Stimulated activated CD4-positive, alpha-beta T cell treated with anti-CD3 and anti-CD28 coated beads, Interleukin-12 subunit alpha, Interleukin-12 subunit beta, amount 100 ng/mL, for 4 hours (primary cell): Measurements from ENCODE around the gene NAXE.
"Not testable (repeated sequence)": the region's sequence is repeated elsewhere in the genome, so short reads cannot be mapped to it uniquely, and the experiment has no call there.

Experiments
- DNase-seq: peaks from one replicate; pipeline ENCODE4 v3.0.0-alpha.2; 2020

The NAXE gene

DNA sequence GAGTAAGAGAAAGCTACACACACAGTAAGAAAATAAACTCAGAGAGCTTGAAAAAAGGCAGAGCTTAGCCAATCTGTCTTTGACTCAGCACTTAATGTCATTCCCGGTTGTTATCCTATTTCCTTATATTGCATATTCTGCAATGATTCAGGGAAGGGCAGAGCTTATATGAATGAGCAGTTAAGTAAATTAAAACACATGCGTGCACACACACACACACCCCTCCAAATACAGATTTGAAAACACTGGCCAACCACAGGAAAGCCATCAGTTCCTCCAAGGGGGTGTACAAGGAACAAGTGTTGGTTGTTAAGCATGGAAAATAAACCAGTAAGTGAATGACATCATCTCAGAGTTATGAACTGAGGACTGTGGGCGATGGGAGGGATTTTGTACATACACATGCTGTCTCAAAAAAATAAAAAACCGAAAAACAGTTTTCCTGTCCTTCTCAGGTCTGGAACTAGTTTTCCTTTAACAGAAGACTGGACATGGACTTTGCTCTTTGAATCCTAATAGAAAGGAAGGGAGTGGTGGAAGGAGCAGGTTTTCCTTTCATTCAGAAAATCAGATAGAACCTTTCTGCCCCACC, 20.2 kb upstream of the NAXE start:
- no peak for DNase-seq

DNA sequence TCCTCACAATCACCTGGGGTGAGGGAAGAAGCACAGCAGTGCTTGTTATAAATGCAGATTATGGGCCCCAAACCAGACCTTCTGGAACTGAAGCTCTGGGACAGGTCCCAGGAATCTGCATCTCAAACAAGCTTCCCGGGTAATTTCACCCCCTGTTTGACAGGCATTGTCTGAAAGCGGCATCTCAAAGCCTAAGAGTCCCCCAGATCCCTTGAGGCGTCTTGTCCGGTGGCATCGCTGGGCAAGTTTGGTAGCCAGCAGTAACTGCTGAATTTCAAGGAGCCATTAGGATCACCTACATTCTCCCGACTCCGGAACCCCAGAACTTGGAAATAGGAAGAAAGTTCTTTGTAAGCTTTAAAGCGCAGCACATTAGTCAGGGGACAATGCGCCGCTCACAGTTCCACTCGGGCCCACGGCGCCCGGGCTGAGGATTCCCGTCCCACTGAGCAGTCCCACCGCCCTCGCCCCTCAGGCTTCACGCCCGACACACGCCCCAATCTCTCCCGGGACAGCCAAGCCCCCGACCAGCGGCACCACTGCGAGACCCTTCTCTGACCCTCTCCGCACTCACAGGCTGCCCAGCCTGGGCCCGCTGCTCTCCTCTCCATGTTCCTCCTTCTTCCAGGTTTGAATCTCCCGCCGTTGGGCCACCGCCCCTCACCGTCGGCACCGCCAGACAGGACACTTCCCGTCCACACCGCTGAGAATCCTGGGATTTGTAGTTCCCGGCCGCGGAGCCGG, 19.5 kb upstream of the NAXE start, which contains the start of gene IQGAP3:
TSS of gene IQGAP3 (minus strand) at position 647 of the 744 bp plus-strand sequence. CDS start at position 611, 36 bp downstream.
- DNase-seq: peak; percentile 62

DNA sequence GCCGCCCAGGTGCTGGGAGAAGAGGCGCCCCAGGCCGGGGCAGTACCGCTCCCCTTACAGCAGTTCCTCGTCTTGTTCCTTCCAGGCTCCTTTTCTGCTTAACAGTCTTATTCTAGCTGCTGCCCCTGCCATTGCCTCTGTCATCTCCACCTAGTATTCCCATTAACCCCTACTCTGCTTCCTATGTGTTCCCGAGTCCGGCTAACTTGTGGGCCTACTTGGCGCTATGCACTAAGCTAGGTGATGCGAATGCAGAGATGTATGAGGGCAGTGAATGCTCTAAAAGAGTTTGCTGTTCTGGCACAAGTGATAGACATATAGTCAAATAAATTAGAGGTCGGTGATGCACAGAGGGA, 18.9 kb upstream of the NAXE start:
- no peak for DNase-seq

DNA sequence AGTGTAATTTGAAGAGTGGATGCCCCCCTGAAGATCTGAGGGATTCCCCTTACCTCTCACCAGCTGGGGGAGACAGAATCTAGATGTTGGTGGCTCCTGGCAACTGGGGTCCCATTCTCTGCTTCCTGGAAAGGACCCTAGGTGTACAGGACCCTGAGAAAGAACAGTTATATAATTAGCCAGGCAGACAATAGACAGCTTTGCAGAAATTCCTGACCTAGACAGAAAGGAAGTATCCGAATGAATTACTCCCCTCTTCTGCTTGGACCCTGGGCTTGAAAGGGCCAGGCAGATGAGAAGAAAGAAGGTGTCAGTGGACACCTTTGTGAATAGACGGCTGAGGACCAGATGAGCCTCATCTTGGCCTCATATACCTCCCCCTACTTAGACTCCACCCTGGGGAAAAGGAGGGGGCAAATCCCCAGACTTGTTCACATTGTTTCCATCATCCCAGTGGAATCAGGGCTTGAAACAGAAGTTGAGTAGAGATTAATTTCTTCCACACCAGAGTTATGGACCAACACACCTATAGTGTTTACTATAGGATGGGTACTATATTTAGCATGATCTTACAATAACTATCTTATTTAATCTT, 17.4 kb upstream of the NAXE start:
- DNase-seq: no peak

DNA sequence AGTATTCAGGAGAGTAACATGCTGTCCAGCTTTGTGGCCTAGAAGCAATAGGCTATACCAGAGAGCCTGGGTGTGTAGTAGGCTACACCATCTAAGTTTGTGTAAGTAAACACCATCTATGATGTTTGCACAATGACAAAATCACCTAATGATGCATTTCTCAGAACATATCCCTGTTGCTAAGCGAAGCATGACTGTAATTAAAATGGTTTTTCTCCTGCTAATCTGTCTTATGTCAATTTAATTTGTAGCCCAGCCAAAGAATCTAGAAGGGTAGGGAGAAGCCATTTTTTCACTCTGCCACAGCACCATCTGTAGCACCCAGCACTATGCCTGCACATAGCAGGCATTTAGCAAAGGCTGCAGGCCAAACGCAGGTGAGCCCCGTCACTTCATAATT, 14.0 kb upstream of the NAXE start:
- DNase-seq: no peak

DNA sequence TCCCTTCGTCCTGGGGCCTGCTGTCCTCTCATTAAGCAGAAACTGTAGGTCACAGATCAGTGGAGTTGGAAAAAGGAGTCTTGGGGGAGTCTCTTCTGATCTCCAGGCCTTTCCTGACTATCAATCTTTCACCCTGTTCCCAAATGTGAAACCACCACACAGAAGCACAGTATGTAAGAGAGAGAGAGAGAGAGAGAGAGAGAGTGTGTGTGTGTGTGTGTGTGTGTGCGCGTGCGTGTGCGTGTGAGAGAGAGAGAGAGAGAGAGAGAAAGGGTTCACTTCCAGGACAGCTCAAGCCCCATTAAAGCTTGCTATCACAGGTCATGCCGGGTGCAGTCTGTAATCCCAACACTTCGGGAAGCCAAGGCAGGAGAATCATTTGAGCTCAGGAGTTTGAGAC, 13.5 kb upstream of the NAXE start:
- DNase-seq: no peak

DNA sequence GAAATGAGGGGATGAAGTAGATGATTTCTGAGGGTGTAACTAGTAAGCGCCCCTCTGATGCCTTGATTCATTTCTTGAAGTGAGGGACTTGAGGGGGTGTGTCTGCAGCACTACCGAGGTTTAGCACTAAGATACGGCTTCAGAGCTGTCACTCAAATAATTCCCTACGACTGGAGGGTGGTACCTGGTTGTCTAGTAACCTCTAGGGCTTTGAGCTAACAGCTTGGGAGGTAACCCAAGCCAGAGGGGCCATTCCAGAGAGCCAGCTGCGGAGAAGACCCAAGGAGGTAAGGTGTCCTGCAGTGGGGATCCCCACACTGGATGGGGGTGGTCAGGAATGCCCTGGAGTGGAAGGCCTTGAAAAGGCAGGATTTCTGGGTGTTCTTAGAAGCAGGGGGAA, 12.1 kb upstream of the NAXE start, which contains the start of gene TTC24:
TSS of gene TTC24 (plus strand) at position 252 of the 400 bp plus-strand sequence. CDS start 1,642 bp downstream, outside the sequence.
- no peak for DNase-seq

DNA sequence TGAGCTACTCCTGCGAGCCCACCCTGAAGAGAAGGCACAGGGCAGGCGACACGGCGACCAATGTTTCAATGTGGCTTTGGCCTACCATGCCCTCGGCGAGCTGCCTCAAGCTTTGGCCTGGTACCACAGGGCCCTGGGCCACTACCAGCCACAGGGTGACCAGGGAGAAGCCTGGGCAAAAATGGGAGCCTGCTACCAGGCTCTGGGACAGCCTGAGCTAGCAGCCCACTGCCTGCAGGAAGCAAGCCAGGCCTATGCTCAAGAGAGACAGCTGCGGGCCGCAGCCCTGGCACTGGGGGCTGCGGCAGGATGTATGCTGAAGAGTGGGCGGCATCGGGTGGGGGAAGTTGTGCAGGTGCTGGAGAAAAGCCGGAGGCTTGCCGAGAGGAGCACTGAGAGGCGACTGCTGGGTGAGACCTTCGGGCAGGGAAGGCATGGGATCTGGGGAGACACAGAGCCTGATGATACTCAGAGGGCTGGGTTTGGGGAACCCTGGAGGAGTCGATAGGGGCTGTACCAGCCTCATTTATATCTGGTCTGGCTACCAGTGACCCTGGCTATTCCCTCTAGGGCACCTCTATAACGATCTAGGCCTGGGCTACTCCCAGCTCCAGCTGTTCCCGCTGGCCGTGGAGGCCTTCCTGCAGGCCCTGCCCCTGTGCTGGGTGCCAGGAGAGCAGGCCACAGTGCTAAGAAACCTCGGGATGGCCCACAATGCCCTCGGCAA, 9.8 kb upstream of the NAXE start:
- no peak for DNase-seq

DNA sequence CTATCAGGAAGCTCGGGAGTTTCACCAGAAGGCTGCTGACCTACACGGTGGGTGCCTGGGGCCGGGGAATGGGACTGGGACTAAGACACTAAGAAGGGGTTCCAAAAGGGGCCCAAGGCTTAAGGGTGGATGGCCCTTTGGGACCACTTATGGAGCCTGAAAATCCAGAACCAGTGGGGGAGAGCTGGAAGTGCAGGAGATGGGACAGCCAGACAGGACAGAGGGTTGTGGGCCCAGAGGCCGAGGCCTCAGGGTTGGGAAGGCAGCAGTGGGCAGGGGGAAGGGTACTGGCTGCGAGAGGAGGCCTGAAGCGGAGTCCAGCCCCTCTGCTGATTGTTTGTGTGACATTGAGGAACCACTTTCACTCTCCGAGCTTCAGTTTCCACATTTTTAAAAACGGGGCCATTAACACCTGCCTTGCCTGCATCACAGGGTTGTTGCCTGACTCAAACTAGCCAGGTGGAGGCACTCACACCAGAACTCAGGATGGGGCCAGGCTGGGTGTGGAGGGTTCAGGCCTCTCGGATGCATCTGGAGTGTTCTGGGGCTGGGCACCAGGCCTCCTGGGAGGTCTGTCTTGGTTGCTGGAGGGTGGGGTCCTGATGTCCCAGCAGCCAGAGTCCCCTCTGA, 9.1 kb upstream of the NAXE start:
- DNase-seq: no peak

DNA sequence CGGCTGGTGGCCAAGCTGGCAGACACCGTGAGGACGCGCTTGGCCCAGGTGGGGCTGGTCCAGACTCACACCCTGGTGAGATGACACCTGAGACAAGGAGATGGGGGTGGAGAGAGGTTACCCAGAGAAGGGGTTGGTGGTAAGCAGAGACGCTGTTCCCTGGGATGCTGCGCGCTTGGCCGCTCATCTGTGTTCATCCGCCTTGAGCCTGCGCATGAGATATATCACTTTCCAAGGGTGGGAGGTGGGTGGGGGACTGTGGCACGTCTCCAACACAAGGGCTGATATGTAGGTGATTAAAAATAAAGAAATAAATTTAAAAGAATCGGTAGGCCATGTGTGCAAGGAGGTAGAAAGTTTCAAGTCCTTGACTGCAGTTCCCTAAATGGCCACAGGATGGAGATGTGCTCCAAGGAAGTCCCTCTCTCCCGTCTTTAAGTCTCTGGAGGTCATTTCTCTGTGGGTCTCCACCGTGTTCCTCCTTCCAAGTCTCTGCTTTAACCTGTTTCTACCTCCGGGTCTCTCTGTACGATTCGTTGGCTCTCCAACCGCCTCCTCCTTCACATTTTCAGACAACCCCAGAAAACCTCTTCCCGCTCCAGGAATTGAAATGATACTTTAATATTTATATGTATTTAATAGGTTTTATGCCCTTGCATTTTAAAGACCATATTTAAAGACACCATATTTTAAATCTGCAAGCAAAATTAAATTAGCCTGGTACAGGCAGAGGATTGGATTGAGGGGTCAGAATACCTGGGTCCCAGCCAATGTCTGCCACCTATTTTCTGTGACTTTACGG, 7.6 kb upstream of the NAXE start:
- DNase-seq: peak; percentile 69

DNA sequence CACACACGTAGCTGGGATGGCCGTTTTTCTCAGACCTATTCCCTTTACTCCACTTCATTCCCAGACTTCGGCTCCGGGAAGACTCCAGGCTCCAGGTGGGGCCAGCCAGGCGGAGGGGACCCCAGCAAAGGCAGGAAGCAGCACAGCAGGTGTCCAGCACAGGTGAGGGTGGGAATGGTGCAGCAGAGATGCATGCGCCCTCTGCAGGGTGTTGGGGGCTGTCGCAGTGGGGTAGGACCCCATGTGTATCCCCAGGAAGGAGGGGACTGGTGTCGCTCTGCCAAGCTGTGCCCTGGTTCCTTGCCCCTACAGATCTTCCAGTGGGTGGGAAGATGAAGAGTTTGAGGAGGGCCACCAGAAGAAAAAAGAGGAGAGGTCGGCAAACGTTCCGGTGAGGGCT, 6.8 kb upstream of the NAXE start:
- DNase-seq: no peak

DNA sequence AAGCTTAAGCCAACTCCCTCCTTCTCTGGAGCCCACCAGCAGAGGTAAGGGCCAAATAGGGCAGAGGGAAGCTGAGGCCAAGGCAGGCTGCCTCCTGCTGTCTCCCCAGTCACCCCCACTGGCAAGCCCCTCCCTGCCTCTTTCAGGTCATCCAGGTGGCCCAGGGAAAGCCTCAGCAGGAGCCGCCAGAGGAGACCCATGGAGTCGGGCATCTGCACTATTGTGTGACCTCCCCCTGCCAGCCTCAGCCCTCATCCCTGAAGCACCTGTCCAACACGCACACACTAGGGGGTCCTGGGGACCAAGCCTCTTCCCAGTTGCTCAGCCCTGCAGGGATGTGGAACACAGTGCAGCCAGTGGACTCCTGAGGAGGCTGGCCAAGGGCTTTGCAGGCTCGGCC, 5.3 kb upstream of the NAXE start:
- no peak for DNase-seq

DNA sequence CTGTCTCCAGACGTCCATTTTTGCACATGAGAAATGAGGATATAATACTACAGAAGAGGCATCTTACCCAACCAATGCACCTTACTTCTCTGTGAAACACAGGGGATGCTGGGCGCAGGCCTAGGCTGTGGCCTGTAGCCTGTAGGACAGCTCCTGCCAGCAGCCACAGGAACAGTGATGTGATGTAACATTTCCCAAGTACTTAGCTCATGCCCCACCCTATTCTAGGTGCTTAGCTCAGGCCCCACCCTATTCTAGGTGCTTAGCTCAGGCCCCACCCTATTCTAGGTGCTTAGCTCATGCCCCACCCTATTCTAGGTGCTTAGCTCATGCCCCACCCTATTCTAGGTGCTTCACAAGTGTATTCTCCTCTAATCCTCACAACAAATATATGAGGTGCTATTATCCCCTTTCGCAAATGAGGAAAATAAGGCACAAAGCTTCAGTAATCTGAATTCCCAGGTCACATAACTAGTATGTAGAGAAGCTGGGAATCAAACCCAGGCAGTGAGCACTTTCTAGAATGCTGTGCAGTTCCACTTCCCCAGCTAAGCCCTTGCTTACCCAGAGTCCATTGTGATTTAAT, 4.6 kb upstream of the NAXE start:
- no peak for DNase-seq

DNA sequence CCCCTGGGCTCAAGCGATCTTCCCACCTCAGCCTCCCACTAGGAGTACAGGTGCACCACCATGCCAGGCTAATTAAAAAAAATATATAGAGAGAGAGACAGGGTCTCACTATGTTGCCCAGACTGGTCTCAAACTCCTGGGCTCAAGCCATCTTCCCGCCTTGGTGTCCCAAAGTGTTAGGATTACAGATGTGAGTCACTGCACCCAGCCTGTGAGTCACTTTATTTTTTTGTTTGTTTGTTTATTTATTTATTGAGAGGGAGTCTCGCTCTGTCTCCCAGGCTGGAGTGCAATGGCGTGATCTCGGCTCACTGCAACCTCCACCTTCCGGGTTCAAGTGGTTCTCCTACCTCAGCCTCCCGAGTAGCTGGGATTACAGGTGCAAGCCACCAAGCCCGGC, 3.6 kb upstream of the NAXE start:
- not testable (repeated sequence) for DNase-seq

DNA sequence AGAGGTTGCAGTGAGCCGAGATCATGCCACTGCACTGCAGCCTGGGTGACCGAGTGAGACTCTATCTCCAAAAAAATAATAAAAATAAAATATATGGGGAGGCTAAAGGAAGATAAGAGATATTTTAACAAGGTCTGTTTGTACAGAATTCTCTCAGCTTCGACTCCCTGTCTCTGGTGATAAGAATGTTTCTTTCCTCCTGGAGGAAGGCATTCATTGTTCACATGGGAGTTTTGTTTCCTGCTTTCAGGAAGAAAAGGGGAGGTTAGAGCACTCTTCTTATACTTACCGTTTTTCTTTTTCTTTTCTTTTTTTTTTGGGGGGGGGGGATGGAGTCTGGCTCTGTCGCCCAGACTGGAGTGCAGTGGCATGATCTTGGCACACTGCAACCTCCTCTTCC, 2.0 kb upstream of the NAXE start:
- no peak for DNase-seq

DNA sequence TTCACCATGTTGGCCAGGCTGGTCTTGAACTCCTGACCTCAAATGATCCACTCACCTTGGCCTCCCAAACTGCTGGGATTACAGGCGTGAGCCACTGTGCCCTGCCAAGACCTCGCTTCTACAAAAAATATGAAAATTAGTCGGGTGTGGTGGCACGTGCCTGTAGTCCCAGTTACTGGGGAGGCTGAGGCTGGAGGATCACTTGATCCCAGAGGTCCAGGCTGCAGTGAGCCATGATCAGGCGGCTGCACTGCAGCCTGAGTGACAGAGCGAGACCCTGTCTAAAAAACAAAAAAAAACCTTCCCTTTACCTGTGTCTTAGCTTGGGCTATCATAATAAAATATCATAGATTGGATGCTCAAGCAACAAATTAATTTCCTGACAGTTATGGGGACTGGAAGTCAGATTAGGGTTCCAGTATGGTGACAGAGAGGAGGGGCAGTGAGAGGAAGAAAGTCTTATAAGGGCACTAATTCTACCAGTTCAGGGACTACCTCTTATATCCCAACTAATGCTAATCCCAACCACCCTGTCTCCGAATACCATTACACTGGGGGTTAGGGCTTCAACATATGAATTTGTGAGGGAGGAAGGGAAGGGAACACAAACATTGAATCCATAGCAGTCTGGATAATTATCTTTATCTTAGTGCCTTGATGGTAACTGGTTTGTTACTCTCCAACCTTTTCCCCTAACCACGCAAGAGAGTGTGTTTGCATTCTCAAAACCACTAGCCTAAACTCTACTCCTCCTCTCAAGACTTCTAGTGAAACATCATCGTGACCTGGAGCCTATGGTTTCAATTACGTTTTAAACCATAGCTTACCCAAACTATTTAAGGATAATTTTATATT, 1.0 kb upstream of the NAXE start:
- DNase-seq: no peak

DNA sequence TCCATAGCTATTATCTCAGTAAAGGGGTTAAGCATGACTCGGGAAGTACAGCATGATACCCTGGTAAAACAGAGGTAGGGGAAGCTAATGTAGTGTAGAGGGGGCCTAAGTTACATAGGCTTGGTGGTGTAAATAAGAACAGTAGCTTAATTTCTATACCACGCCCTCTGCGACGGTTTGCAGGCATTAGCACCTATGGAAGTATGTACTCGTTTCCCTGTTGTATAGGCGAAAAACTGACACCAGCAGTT, 470 bp upstream of the NAXE start:
- DNase-seq: no peak

DNA sequence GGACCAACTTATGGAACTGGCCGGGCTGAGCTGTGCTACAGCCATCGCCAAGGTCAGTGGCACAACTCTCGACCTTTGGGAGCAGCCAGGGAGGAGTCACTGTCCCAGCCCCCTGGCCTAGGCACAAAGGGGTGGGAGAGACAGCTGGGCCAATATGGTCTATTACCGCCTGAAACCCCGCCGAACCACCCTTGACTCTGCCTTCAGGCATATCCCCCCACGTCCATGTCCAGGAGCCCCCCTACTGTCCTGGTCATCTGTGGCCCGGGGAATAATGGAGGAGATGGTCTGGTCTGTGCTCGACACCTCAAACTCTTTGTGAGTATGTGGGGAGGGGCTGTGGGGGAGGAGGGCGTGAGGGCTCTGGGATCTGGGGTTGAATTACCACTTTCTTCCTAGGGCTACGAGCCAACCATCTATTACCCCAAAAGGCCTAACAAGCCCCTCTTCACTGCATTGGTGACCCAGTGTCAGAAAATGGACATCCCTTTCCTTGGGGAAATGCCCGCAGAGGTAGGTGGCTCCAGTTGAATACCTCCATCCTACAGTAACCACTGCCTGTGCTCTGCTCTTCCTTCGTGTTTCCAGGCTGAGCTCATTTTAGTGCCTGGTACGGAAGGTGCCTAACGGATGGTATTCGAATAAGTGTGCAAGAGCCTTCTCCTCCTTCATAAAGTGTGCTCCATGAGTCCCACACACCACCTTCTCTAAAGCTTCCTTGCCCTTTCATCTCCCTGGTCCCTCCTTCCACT, 758 bp downstream of the NAXE start:
- DNase-seq: no peak

DNA sequence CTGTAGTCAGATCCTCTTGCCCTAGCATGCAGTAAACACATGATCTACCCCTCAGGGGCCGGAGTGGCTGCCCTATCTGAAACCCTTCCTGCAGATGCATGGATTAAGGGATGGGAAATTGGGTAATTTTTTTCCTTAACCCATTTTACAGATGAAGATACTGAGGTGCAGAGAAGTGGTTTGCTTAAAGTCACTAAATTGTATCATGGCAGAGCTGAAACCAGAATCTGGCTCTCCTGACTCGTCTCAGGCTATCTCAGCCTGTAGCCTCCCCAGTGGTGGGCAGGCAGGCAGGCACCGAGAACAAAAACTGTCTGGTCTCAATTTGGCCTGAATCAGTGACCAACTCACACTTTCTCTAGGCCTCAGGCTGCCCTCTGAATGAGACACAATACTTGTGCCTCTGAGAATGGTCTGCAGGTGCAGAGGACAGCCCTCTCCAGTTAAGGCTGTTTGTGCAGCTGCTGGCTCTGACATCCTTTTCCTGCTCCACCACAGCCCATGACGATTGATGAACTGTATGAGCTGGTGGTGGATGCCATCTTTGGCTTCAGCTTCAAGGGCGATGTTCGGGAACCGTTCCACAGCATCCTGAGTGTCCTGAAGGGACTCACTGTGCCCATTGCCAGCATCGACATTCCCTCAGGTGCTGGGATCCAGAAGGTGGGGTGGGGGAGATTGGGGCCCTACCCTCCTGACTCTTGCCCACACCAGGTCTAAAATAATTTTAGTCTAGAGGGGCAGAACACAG, 1.5 kb downstream of the NAXE start:
- no peak for DNase-seq

DNA sequence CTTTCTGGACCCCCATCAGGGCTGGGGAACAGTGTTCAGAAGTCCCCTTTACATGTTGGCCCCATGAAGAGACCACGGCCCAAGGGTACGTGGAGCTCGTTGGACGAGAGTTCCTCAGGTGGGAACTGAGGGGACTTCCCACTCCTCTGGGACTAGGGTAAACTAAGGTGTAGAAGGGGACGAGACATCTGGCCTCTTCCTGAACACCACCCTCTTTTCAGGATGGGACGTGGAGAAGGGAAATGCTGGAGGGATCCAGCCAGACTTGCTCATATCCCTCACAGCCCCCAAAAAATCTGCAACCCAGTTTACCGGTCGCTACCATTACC, 2.0 kb downstream of the NAXE start:
- no peak for DNase-seq
